H1 (cell line): ENCODE data around the gene ATP6V1G1. TPM values are rescaled to one million over a fixed set of nuclear protein-coding genes. Genes with fewer than 3 reads are reported as not detected.

Source experiments
- CBX5 ChIP-seq: fragments of 300-800, 300-1000 bp; sonication (generic); IDR thresholded peaks from 2 replicates; pipeline ENCODE4 v1.7.1; 2016; ENCODE audit warnings: antibody characterized with exemption, low read length, low read depth
- RNF2 ChIP-seq: fragments of 200-900, 300-1000 bp; sonication (generic); IDR thresholded peaks from 2 replicates; pipeline ENCODE4 v1.7.1; 2016; ENCODE audit warnings: borderline replicate concordance, low read depth, mild to moderate bottlenecking, antibody characterized with exemption, low read length; ENCODE audit not compliant: poor library complexity, severe bottlenecking; ENCODE audit errors: missing control alignments
- SRF ChIP-seq: IDR thresholded peaks from 2 replicates; pipeline ENCODE4 v1.6.1; 2011; ENCODE audit warnings: mild to moderate bottlenecking, low read depth, low read length, moderate library complexity
- polyA plus RNA-seq, 7 experiments: library from polyadenylated mRNA; depleted of rRNA in 3 of 7; stranded (reverse) in 5 of 7; unstranded in 2 of 7; fragments of >200 nt in 5 of 7; fragments of 200-250 nt in 2 of 7; gene quantifications; 1 replicate in 5 of 7; 2 replicates in 1 of 7; 4 replicates in 1 of 7; pipeline versions ENCODE4 v1.2.1 to v1.2.3, GENCODE V29; 2011 to 2013; ENCODE audit warnings: missing spikeins in 2 of 7, mixed read lengths in 2 of 7
- total RNA-seq: library from RNA; stranded (reverse); fragmentation: NEBNext Ultra II Directional; extraction: Animal tissue kit (Norgen Biotek cat#: 25700); gene quantifications from 2 replicates; pipeline ENCODE4 v1.2.1, GENCODE V29; 2021
- TF ChIP-seq, protein P1 (sequence below): IDR thresholded peaks from 2 replicates; pipeline ENCODE4 v1.6.1; 2012; ENCODE audit warnings: inconsistent platforms
- TF ChIP-seq, protein P2 (sequence below): fragments of 300-600 bp; sonication (generic); IDR thresholded peaks from 2 replicates; pipeline ENCODE4 v1.7.1; 2012; ENCODE audit warnings: low read length, moderate library complexity, mild to moderate bottlenecking, inconsistent platforms; ENCODE audit not compliant: insufficient replicate concordance

The ATP6V1G1 gene
- total and polyA plus RNA-seq, 2 of the 8 experiments (the other 6 are each of a cell fraction or from before 2014, with no cell fraction given): 112 to 124 TPM

DNA sequence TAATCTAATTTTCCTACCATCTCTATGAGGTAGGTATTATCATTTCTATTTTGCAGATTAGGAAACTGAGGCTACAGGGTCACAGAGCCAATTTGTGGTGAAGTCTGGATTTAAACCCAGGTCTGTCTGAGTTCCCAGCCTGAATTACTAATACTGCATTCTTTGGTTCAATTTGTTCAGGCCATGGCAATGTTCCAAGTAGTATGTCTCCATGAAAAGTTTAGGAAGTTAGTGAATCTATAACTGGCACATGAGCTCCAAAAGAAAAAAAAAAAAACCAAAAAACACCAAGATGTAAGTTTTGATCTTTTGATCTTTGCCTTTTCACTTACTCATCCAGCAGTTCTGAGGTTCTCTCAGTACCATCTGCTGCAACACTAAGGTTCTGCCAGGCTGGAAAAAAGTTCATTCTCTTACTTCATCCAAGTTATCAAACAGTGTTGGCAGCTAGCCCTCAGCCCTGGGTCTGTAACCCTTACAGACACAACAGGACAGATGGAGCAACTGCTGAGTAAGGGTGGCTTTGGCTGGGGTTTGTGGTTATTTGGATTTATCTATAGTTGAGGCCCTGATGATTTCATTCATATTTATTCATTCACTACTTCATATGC is 19.1 kb downstream of the ATP6V1G1 start (continued):
- TF ChIP-seq, protein P1, sequence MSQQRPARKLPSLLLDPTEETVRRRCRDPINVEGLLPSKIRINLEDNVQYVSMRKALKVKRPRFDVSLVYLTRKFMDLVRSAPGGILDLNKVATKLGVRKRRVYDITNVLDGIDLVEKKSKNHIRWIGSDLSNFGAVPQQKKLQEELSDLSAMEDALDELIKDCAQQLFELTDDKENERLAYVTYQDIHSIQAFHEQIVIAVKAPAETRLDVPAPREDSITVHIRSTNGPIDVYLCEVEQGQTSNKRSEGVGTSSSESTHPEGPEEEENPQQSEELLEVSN: no peak
- TF ChIP-seq, protein P2, sequence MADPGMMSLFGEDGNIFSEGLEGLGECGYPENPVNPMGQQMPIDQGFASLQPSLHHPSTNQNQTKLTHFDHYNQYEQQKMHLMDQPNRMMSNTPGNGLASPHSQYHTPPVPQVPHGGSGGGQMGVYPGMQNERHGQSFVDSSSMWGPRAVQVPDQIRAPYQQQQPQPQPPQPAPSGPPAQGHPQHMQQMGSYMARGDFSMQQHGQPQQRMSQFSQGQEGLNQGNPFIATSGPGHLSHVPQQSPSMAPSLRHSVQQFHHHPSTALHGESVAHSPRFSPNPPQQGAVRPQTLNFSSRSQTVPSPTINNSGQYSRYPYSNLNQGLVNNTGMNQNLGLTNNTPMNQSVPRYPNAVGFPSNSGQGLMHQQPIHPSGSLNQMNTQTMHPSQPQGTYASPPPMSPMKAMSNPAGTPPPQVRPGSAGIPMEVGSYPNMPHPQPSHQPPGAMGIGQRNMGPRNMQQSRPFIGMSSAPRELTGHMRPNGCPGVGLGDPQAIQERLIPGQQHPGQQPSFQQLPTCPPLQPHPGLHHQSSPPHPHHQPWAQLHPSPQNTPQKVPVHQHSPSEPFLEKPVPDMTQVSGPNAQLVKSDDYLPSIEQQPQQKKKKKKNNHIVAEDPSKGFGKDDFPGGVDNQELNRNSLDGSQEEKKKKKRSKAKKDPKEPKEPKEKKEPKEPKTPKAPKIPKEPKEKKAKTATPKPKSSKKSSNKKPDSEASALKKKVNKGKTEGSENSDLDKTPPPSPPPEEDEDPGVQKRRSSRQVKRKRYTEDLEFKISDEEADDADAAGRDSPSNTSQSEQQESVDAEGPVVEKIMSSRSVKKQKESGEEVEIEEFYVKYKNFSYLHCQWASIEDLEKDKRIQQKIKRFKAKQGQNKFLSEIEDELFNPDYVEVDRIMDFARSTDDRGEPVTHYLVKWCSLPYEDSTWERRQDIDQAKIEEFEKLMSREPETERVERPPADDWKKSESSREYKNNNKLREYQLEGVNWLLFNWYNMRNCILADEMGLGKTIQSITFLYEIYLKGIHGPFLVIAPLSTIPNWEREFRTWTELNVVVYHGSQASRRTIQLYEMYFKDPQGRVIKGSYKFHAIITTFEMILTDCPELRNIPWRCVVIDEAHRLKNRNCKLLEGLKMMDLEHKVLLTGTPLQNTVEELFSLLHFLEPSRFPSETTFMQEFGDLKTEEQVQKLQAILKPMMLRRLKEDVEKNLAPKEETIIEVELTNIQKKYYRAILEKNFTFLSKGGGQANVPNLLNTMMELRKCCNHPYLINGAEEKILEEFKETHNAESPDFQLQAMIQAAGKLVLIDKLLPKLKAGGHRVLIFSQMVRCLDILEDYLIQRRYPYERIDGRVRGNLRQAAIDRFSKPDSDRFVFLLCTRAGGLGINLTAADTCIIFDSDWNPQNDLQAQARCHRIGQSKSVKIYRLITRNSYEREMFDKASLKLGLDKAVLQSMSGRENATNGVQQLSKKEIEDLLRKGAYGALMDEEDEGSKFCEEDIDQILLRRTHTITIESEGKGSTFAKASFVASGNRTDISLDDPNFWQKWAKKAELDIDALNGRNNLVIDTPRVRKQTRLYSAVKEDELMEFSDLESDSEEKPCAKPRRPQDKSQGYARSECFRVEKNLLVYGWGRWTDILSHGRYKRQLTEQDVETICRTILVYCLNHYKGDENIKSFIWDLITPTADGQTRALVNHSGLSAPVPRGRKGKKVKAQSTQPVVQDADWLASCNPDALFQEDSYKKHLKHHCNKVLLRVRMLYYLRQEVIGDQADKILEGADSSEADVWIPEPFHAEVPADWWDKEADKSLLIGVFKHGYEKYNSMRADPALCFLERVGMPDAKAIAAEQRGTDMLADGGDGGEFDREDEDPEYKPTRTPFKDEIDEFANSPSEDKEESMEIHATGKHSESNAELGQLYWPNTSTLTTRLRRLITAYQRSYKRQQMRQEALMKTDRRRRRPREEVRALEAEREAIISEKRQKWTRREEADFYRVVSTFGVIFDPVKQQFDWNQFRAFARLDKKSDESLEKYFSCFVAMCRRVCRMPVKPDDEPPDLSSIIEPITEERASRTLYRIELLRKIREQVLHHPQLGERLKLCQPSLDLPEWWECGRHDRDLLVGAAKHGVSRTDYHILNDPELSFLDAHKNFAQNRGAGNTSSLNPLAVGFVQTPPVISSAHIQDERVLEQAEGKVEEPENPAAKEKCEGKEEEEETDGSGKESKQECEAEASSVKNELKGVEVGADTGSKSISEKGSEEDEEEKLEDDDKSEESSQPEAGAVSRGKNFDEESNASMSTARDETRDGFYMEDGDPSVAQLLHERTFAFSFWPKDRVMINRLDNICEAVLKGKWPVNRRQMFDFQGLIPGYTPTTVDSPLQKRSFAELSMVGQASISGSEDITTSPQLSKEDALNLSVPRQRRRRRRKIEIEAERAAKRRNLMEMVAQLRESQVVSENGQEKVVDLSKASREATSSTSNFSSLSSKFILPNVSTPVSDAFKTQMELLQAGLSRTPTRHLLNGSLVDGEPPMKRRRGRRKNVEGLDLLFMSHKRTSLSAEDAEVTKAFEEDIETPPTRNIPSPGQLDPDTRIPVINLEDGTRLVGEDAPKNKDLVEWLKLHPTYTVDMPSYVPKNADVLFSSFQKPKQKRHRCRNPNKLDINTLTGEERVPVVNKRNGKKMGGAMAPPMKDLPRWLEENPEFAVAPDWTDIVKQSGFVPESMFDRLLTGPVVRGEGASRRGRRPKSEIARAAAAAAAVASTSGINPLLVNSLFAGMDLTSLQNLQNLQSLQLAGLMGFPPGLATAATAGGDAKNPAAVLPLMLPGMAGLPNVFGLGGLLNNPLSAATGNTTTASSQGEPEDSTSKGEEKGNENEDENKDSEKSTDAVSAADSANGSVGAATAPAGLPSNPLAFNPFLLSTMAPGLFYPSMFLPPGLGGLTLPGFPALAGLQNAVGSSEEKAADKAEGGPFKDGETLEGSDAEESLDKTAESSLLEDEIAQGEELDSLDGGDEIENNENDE: no peak
- no peak for TF ChIP-seq CBX5
- no peak for TF ChIP-seq RNF2
- TF ChIP-seq SRF: no peak
